ES-I3 (cell line): ENCODE data around the gene DNAJC2.
"Not testable (repeated sequence)": the region's sequence is repeated elsewhere in the genome, so short reads cannot be mapped to it uniquely, and the experiment has no call there.

Experiments used
- H3K36me3 ChIP-seq: 2 replicates; pipeline ENCODE4 v1.6.1; 2013; ENCODE audit warnings: mild to moderate bottlenecking, low read length, control low read depth, moderate library complexity; ENCODE audit not compliant: insufficient read depth
- H3K4me1 ChIP-seq: 2 replicates; pipeline ENCODE4 v1.6.1; 2013; ENCODE audit warnings: mild to moderate bottlenecking, control low read depth, low read length; ENCODE audit not compliant: insufficient read depth
- H3K9ac ChIP-seq: 2 replicates; pipeline ENCODE4 v1.6.1; 2013; ENCODE audit warnings: low read depth, mild to moderate bottlenecking, low read length, moderate library complexity
- H3K9me3 ChIP-seq: 2 replicates; pipeline ENCODE4 v1.6.1; 2013; ENCODE audit warnings: mild to moderate bottlenecking, low read length, moderate library complexity; ENCODE audit not compliant: control insufficient read depth, insufficient read depth

DNAJC2 gene

DNA sequence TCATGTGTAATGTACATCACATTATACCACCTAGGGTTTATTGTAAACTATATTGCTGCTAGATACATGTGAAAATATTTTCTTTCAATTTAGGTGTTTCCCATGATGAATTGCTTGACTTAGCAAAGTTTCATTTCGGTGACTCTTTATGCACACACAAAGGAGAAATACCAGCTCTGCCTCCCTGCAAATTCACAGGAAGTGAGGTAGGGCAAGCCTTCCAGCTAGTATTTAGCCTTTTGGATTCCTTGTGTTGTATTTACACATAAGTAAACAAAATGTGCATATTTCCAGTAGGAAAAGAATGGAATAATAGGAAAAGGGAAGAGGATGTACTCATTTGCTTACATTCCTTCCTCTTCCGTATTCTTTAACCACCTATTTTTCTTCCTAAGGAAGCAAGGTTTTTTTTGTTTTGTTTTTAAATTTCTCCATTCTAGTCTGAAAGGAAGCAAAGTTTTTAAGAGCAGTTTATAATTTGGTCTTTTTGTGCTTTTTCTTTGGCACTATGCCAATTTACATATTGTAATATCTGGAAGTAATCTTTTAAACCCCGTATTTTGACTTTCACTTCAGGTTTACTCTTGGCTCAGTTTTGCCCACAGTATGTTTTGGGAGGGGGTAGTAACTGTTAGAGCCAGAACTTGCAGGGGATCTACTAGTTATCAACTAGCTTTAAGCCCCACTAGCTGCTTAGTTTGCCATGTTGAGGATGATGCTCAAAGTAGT, 36.9 kb downstream of the DNAJC2 start:
- Histone ChIP-seq H3K9ac (no peak overlapping the region), H3K9me3 (no peaks in the 10 kb centered on the region), H3K36me3 (peaks cover 21% of the 10 kb centered on the region), H3K4me1 (no peaks in the 10 kb centered on the region)

DNA sequence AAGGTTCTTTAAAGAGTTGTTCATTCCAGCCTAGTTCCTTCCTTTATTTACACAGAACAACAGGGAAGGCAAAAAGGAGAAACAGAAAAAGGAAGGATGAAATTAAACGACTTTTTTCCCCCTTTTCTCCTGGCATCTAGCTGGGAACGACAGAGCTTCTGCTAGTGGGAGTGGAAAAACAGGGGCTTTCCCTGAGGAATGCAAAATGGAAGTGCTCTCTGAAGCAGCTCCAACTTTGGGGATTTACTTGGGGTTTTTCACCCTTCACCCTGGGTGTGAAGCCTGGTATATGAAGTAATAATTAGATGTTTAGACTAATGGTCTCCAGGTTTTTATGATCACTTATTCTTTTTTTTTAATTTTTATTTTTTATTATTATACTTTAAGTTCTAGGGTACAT, 43.1 kb downstream of the DNAJC2 start:
- Histone ChIP-seq H3K9me3 (no peaks in the 10 kb centered on the region), H3K36me3 (peaks cover 10% of the 10 kb centered on the region), H3K9ac (no peak overlapping the region), H3K4me1 (peaks cover 5% of the 10 kb centered on the region)

DNA sequence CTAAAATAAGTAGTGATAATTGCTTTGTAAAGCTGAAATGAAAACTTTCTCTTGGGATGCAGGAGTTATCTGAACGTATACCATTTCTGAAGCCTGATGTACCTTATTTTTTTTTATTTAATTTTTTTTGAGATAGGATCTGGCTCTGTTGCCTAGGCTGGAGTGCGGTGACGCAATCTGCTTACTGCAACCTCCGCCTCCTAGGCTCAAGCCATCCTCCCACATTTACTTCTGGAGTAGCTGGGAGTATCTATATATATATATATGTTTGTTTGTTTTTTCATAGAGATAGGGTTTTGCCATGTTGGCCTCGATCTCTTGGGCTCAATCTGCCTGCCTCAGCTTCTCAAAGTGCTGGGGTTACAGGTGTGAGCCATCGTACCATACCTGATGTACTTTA, 44.9 kb downstream of the DNAJC2 start:
- H3K9me3 ChIP-seq, result no peaks in the 10 kb centered on the region
- peaks cover 10% of the 10 kb centered on the region for H3K36me3 ChIP-seq
- H3K4me1 ChIP-seq, result peaks cover 5% of the 10 kb centered on the region
- no peak overlapping the region for H3K9ac ChIP-seq

DNA sequence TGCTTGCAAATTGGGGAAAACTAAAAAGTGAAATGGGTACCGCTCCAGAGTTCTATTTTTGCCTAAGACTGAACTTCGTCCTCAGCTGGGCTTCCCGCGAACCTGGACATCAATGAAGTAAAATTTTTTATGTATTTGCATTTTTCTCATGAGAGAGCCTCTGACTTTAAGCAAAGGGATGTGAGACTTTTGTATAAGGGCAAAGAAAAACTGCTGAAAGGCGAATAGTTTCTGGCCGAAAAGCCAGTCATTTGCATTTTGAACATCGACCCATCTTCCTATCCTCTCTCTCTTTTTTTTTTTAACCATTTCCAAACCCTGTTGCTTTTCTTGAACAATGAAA, 46.8 kb downstream of the DNAJC2 start:
- Histone ChIP-seq H3K9me3 (no peaks in the 10 kb centered on the region), H3K9ac (peak overlapping the region; percentile 66), H3K36me3 (peaks cover 7% of the 10 kb centered on the region), H3K4me1 (peaks cover 5% of the 10 kb centered on the region)

DNA sequence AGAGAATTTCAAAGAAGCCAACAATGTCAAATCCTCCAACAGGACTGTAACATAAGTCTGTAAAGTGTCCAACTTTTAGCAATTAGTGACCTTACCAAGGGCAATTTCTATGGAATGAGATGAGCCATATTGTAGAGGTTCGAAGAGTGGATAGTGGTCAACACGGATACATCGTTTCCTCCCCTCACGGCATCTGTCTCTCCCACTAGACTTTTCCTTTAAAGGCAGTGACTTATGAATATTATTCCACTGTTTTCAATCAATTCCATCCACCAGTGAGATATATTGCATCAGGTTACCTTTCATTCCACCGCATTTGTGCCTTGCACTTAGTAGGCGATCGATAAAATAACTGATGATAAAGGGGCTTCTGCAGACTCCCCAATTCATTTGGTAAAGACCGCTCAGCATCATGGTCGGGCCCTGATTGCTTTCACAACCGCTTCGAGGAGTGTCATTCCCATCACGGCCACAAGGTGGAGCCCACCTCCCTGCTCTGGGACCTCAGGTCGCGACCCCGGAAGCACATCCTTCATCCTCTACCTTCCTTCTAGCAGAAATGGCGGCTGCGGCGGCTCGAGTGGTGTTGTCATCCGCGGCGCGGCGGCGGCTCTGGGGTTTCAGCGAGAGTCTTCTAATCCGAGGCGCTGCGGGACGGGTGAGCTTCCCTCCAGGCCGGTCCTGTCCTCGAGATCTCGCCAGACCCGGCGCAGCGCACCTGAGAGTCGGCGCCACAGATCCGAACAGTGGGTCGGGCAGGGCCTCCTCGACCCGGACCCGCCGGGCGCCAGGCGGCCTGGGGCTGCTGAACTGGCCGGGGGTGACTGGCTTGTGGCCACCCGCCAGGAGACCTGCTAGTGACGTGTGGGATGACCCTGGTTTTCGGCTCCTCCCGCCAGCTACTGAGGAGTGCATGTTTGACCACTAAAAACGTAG, 47.4 kb downstream of the DNAJC2 start, which contains the start of gene PMPCB:
PMPCB (plus strand) TSS at position 535 of the 936 bp plus-strand sequence; CDS start at position 560, 25 bp downstream.
- H3K36me3 ChIP-seq, result peaks cover 2% of the 10 kb centered on the region
- H3K9me3 ChIP-seq, result no peaks in the 10 kb centered on the region
- H3K9ac ChIP-seq, result peak within 1 kb of the TSS; percentile 66
- H3K4me1 ChIP-seq, result peaks cover 5% of the 10 kb centered on the region

DNA sequence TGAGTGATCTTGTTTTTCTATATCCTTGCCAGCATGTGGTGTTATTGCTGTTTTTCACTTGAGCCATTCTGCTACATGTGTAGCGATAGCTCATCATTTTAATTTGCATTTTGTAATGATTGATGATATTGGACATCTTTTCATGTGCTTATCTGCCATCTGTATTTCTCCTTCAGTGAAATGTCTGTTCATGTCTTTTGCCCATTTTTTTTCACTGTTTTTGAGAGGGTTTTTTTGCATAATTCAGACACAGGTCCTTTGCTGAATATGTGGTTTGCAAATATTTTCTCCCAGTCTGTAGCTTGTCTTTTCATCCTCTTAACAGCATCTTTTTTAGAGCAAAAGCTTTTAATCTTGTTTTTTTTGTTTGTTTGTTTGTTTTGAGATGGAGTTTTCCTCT, 51.0 kb downstream of the DNAJC2 start:
- H3K9me3 ChIP-seq, result no peaks in the 10 kb centered on the region
- H3K36me3 ChIP-seq, result no peaks in the 10 kb centered on the region
- no peak overlapping the region for H3K9ac ChIP-seq
- H3K4me1 ChIP-seq, result peaks cover 2% of the 10 kb centered on the region; the same call in 1 of the 2 replicates

DNA sequence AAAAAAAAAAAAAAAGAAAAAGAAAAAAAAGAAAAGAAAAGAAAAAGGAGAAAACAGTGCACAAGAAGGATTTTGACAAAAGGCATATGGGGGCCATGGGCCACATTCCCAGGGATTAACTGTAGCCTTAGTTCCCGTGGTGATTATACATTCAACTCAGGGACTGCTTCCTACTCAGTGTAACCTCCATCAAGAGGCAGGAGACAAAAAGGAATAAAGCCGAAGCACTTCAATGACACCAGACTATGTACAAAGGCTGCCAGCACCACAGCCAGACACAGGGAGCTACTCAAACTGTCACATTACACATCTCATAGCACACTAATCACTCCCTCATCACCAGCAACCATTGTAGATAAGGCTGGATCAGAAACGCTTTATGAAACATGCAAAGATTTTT, 52.4 kb downstream of the DNAJC2 start:
- no peak overlapping the region for H3K9ac ChIP-seq
- no peaks in the 10 kb centered on the region for H3K36me3 ChIP-seq
- no peaks in the 10 kb centered on the region for H3K9me3 ChIP-seq
- no peaks in the 10 kb centered on the region for H3K4me1 ChIP-seq

DNA sequence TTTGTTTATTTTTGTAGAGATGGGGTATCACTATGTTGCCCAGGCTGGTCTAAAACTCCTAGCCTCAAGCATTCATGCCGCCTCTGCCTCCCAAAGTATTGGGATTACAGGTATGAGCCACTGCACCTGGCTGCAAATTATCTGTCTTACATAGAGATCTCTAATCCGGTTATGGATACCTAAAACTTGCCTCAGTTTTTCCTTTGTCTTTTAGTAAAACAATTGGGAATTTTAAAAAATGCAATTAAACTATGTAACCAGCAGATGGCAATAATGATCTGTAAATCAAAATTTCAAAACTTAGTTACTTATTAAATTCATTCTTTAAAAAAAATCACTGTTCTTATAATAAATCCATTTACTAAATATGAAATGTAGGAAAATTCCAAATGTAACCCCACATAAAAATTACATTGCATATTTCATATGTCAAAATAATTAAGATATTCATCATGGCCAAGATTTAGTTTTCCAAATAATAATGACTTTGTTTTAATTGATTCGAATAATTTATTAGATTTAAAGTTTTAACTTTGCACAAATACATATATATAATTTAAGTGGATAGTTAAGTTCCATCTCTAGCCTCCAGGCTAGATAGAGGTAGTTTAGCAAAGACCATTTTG, 61.7 kb downstream of the DNAJC2 start:
- H3K9ac ChIP-seq, H3K4me1 ChIP-seq, H3K9me3 ChIP-seq, H3K36me3 ChIP-seq: not testable (repeated sequence)

DNA sequence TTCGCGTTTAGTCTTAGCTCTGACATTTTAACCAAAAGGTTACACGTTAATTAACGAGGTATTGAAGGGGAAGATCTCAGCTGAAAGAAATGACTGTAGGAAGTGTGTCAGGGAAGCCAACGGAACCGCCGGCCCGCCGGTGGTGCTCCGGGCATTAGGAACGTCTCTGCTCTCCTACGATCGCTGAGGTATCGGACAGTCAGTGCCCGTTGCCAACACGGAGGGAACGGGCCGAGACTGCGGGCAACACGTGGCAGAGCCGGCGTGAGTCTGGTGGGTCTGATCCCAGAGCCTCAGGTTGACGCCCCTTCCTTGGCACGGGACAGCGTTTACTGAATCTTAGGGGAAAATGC, 63.8 kb downstream of the DNAJC2 start:
- H3K9ac ChIP-seq, result peak overlapping the region; percentile 63; the same call in 1 of the 2 replicates
- not testable (repeated sequence) for H3K9me3 ChIP-seq, H3K4me1 ChIP-seq, H3K36me3 ChIP-seq

DNA sequence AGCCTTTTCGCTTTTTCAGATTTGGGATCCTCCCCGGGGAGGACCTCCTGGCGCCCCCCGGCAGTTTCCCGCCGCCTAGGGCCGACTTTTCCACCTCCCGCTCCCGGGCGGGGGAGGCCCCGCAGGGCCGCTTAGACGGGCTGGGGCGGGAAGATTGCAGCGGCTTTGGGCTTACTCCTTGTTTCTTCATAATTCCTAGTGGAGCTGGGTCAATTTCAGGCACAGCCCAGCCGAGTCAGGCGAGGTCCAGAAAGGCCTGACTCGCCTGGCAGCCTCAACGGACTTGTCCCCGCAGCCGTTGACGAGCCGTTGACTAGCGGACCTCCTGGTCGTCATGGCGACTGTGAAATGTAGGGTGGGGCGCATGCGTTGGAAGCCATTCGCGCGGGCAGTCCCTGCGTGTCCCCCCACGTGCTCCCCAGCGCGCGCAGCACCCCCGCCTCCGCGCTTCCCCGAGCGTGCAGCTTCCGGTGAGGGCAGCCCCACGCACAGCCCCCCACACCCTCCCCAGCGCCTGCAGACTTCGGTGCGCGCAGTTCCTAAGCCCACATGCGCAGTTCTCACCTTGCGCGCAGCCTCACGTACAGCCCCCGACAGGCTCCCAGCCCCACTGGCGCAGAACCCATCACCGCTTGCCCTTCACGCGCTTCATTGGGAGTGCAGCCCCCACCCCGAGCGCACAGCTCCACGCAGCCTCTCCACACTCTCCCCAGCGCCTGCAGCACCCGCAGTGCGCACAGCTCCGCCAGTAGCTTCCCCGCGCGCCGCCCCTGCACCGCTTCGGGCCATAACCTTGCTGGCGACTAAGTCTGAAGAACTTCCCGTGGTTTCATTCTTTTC, 64.4 kb downstream of the DNAJC2 start:
- H3K36me3 ChIP-seq, H3K4me1 ChIP-seq, H3K9me3 ChIP-seq: not testable (repeated sequence)
- peak overlapping the region; percentile 63 for H3K9ac ChIP-seq

DNA sequence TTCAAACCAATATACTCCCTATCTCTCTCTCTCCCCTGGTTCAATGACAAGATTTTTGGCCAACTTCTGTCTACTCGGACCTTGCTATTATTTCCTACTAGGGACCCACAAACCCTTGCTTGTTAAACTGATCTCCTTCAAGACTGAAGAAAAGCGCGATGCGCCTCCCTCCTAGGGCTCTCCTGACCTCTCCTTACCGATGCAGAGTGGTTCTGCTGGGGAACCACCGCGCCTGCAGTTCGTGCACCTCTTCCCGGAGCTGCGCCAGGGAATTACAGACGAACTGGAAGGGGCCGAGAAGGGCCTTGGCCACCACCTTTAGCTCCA, 65.0 kb downstream of the DNAJC2 start:
- H3K4me1 ChIP-seq, H3K9me3 ChIP-seq, H3K36me3 ChIP-seq: not testable (repeated sequence)
- H3K9ac ChIP-seq, result peak overlapping the region; percentile 63; the same call in 1 of the 2 replicates

DNA sequence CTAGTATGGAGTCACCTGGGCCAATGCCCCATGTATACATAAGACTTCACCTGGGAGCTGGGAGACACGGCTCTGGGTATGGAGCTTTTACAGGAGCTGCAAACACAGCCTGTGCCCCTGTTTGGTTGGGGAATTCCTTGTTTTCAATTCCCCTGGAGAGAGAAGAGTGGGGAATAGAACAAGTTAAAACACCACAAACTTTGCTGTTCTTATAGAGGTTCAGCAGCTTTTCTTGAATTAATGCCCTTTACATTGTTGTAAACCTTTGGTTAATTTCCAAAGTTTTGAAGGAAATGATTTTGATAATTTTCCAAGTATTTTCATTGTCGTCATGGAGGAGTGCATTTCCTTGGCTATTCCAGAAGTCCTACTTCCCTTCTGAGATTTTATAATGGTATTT, 66.4 kb downstream of the DNAJC2 start:
- not testable (repeated sequence) for H3K9me3 ChIP-seq, H3K4me1 ChIP-seq, H3K36me3 ChIP-seq, H3K9ac ChIP-seq

DNA sequence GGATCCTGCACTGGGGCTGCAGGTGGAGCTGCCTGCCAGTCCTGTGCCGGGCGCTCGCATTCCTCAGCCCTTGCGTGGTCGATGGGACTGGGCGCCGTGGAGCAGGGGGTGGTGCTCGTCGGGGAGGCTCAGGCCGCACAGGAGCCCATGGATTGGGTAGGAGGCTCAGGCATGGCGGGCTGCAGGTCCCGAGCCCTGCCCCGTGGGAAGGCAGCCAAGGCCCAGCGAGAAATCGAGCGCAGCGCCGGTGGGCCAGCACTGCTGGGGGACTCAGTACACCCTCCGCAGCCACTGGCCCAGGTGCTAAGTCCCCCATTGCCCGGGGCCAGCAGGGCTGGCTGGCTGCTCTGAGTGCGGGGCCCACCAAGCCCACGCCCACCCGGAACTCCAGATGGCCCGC, 69.7 kb downstream of the DNAJC2 start:
- H3K4me1 ChIP-seq, H3K36me3 ChIP-seq, H3K9ac ChIP-seq, H3K9me3 ChIP-seq: not testable (repeated sequence)

DNA sequence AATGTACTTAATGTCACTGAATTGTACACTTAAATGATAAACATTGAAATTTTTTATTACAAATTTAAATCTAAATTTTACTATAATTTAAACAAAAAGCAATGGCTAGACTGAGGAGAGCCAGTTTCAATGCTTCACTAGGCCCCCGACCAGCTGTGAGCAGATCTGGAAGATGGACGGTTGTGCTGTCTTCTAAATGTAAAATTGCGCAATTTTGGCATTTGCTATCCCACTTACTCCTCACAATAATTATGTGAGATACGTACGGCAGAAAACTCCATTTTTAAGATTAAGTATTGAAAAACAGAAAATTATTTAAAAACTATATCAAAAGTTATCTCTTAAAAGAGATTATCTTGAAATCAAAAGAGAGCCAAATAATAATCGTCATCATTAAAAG, 71.2 kb downstream of the DNAJC2 start:
- H3K9me3 ChIP-seq, H3K9ac ChIP-seq, H3K36me3 ChIP-seq, H3K4me1 ChIP-seq: not testable (repeated sequence)
